Uterus (tissue), 4 donors: ENCODE results near the gene ZNF831. TPM values are rescaled to one million over a fixed set of nuclear protein-coding genes. Genes with fewer than 3 reads are reported as not detected.

ENCODE experiments used
- DNase-seq, 2 donors: peaks; one replicate each; pipeline ENCODE4 v3.0.0-alpha.2; 2019 to 2020
- H3K27ac ChIP-seq, 2 donors: fragments of 200-600 bp; sonication (generic); 1 replicate in 1 of 2; 2 replicates in 1 of 2; pipeline ENCODE4 v1.5.1; 2016 to 2018
- H3K27me3 ChIP-seq, 2 donors: fragments of 200-600 bp; sonication (generic); one replicate each; pipeline ENCODE4 v1.5.1; 2018 to 2019; ENCODE audit warnings: control low read depth in 1 of 2
- H3K36me3 ChIP-seq, 2 donors: fragments of 200-600 bp; sonication (generic); one replicate each; pipeline ENCODE4 v1.5.1; 2019; ENCODE audit warnings: control low read depth in 1 of 2
- H3K4me1 ChIP-seq, 2 donors: fragments of 200-600 bp; sonication (generic); one replicate each; pipeline ENCODE4 v1.5.1; 2018 to 2019; ENCODE audit warnings: control low read depth in 1 of 2
- H3K4me3 ChIP-seq, 2 donors: fragments of 200-600 bp; sonication (generic); 1 replicate in 1 of 2; 2 replicates in 1 of 2; pipeline ENCODE4 v1.5.1; 2018 to 2019; ENCODE audit warnings: mild to moderate bottlenecking in 1 of 2
- H3K9me3 ChIP-seq, 2 donors: fragments of 200-600 bp; sonication (generic); one replicate each; pipeline ENCODE4 v1.5.1; 2019; ENCODE audit warnings: control low read depth in 1 of 2
- POLR2A ChIP-seq, 2 donors: fragments of 450-650 bp; IDR thresholded peaks; one replicate each; pipeline ENCODE4 v1.6.1; 2016; ENCODE audit warnings: antibody characterized with exemption in 2 of 2, mild to moderate bottlenecking in 1 of 2, moderate library complexity in 1 of 2
- intact Hi-C: fragments of 100-400 bp; cut with DNase I; formaldehyde crosslinking; loops from one replicate; pipeline ENCODE4 v1.15.1; 2023; ENCODE audit warnings: low total_unique reads
- total RNA-seq, 4 donors: library from RNA; depleted of rRNA in 3 of 4; stranded (reverse); fragments of >200 nt in 3 of 4; gene quantifications; one replicate each; pipeline versions ENCODE4 v1.1.0 to v1.2.4, GENCODE V29; 2014 to 2023
- TF ChIP-seq, protein P1 (sequence below), 4 experiments: fragments of 200-600 bp in 2 of 4; fragments of 450-650 bp in 2 of 4; sonication (generic) in 2 of 4; IDR thresholded peaks; one replicate each; pipeline ENCODE4 v1.5.1; 2016 to 2019; ENCODE audit warnings: antibody characterized with exemption in 4 of 4, mild to moderate bottlenecking in 2 of 4, moderate library complexity in 1 of 4
- donor health status: DM: yes; HTN: yes; CAD: no.

Gene ZNF831
- total RNA-seq, 4 donors from 2014 or later, result 0.21 to 3.1 (median 0.43) TPM

DNA sequence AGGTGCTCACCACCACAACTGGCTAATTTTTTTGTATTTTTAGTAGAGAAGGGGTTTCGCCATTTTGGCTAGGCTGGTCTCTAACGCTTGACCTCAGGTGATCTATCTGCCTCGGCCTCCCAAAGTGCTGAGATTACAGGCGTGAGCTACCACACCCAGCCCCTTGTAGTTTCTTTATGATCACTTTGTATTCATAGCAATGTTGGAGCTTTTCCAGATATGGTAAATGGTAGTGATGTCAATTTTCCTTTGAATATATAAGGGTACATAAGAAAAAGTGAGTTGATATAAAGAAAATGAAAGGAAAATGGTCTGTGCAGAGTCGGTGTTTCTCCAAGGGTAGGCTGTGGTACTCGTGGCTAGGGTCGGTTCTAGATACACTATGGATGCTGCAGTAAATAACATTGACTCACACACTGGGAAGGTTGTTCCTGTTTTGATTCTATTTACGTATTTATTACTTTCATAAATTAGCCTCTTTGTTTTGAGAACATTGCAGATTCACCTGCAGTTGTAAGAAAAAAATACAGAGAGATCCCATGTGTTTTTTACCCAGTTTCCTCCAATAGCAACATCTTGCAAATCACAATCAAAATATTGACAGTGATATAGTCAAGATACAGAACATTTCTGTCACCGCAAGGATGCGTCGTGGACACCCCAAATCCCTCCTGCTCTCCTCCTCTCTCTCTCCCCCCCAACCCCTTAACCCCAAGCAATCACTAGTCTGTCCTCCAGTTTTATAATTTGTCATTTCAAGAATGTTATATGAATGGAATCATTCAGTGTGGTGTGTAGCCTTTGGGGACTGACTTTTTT, 2.5 kb downstream of the ZNF831 start:
- DNase-seq, result no peak
- no peak overlapping the region for H3K27ac ChIP-seq
- no peak overlapping the region for H3K4me3 ChIP-seq
- H3K27me3 ChIP-seq, result no peaks in the 10 kb centered on the region
- TF ChIP-seq, protein P1, sequence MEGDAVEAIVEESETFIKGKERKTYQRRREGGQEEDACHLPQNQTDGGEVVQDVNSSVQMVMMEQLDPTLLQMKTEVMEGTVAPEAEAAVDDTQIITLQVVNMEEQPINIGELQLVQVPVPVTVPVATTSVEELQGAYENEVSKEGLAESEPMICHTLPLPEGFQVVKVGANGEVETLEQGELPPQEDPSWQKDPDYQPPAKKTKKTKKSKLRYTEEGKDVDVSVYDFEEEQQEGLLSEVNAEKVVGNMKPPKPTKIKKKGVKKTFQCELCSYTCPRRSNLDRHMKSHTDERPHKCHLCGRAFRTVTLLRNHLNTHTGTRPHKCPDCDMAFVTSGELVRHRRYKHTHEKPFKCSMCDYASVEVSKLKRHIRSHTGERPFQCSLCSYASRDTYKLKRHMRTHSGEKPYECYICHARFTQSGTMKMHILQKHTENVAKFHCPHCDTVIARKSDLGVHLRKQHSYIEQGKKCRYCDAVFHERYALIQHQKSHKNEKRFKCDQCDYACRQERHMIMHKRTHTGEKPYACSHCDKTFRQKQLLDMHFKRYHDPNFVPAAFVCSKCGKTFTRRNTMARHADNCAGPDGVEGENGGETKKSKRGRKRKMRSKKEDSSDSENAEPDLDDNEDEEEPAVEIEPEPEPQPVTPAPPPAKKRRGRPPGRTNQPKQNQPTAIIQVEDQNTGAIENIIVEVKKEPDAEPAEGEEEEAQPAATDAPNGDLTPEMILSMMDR (IDR thresholded peaks at IDR 0.05), result no peak
- TF ChIP-seq POLR2A (IDR thresholded peaks at IDR 0.05), result no peak
- no peaks in the 10 kb centered on the region for H3K36me3 ChIP-seq
- H3K9me3 ChIP-seq, result no peaks in the 10 kb centered on the region
- no peaks in the 10 kb centered on the region for H3K4me1 ChIP-seq
- intact Hi-C loops, result no loop called here

DNA sequence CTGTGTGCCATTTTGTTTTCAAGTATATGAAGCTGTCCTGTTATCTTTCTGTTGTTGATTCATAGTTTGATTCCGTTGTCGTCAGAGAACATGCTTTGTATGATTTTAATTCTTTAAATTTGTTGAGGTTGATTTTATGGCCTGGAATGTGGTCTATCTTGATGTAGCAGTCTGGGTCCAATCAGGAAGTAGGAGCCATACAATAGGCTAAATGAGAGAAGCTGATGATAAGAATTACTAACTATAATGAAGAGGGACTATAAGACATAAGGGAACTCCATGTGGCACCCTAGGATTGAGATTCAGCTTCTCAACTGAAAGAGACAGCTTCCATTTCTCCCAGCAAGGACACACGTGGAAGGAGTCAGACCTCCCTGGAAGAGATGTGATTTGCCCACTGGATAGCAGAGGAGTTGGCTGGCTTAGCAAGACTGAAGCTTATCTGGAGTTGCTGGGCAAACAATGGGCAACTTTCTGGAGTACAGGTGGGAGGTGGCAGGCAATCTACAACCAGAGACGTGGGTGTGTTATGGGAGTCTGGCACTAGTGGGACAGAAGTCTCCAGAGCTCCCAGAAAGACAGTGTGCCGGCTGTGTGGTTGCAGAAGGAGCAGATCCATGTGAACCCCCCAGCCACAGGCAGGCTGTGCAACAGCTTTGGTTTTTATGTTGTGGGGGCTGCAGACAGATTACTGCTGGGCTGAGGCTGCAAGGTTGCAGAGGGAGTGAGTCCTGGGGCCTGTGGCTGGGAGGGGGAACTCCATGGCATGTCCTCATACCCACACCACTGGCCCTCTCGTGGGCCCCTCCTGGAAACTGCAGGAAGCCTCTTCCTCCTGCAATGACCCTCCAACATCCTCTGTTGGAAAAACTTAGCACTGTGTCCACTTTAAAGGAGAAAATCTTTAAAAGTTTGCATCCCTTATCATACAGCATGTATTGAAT, 7.1 kb downstream of the ZNF831 start:
- TF ChIP-seq, protein P1 (IDR thresholded peaks at IDR 0.05), result no peak
- TF ChIP-seq POLR2A (IDR thresholded peaks at IDR 0.05), result no peak
- Histone ChIP-seq H3K27ac (no peak overlapping the region), H3K4me3 (no peak overlapping the region), H3K36me3 (no peaks in the 10 kb centered on the region), H3K9me3 (no peaks in the 10 kb centered on the region), H3K27me3 (no peaks in the 10 kb centered on the region), H3K4me1 (no peaks in the 10 kb centered on the region)
- intact Hi-C loops, result no loop called here
- DNase-seq, result no peak

DNA sequence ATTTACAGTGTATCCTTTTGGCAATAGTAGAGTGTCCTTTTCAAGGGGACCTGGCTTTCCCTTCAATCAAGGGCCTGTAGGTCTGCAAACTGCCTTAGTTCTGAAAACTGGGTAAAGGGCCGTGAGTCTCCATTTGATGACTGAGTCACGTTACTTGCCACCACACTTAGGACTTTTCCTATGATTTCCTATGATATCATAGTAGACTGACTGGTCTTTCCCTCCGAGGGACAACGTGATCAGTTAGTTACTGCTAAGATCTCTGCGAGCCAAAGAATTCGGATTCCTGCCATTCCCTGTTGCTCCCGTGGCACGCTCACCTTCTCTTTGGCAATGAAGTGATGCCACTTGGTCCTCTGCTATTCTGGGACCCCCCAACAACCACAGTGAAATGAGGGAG, 8.4 kb downstream of the ZNF831 start:
- H3K27me3 ChIP-seq, result no peaks in the 10 kb centered on the region
- H3K4me3 ChIP-seq, result no peak overlapping the region
- H3K9me3 ChIP-seq, result no peaks in the 10 kb centered on the region
- intact Hi-C loops, result no loop called here
- H3K4me1 ChIP-seq, result no peaks in the 10 kb centered on the region
- no peak for TF ChIP-seq POLR2A (IDR thresholded peaks at IDR 0.05)
- TF ChIP-seq, protein P1 (IDR thresholded peaks at IDR 0.05), result no peak
- no peaks in the 10 kb centered on the region for H3K36me3 ChIP-seq
- no peak overlapping the region for H3K27ac ChIP-seq
- DNase-seq, result no peak

DNA sequence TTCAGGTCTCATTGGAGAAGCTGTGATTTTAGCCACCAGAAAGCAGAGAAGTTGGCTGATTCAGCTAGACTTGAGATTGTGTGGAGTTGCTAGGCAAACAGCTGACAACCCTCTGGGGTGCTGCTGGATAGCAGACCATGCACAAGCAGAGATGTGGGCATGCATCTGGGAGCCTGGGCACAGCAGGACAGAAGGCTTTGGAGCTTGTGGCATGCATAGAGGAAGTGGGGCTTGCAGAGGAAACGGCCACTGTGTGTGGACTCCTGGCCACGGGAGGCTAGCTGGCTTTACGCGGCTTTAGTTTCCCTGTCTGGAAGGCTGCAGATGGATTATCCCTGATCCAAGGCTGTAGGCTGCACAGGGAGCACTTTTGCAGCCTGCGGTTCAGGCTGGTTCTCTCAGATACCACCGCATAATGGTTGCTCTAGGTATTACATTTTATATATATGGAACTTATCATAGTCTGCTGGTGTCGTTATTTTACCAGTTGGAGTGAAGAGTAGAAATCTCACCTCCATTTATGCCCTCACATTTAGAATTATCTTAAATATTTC, 10.4 kb downstream of the ZNF831 start:
- Histone ChIP-seq H3K36me3 (no peaks in the 10 kb centered on the region), H3K27me3 (no peaks in the 10 kb centered on the region), H3K4me3 (no peak overlapping the region), H3K9me3 (no peaks in the 10 kb centered on the region), H3K27ac (no peak overlapping the region), H3K4me1 (no peaks in the 10 kb centered on the region)
- intact Hi-C loops, result no loop called here
- TF ChIP-seq, protein P1 (IDR thresholded peaks at IDR 0.05), result no peak
- TF ChIP-seq POLR2A (IDR thresholded peaks at IDR 0.05), result no peak
- no peak for DNase-seq
